AG10803 (cell line): Measurements from ENCODE around the gene ZC2HC1B.

Experiments
- DNase-seq: peaks from one replicate; pipeline ENCODE4 v3.0.0; 2010; ENCODE audit warnings: low read depth
- H3K4me3 ChIP-seq: 2 replicates; pipeline ENCODE4 v1.5.1; 2011; ENCODE audit warnings: mild to moderate bottlenecking, low read length, control low read depth
- CTCF ChIP-seq: conservative IDR thresholded peaks from 2 replicates; pipeline ENCODE4 v1.5.1; 2011; ENCODE audit warnings: mild to moderate bottlenecking, low read length, control low read depth, inconsistent platforms

ZC2HC1B gene

GRCh38 chr6:143971482-143972205 lies 107.4 kb downstream of the ZC2HC1B start:
- TF ChIP-seq CTCF, result no peak
- no peak overlapping the region for H3K4me3 ChIP-seq
- DNase-seq, result no peak

- H3K4me3 ChIP-seq, result no peak overlapping the region
- no peak for TF ChIP-seq CTCF
- no peak for DNase-seq
Measured at GRCh38 chr6:143973097-143973966, 109.1 kb downstream of the ZC2HC1B start.

- no peak for TF ChIP-seq CTCF
- DNase-seq, result no peak
- no peak overlapping the region for H3K4me3 ChIP-seq
Measured at GRCh38 chr6:143974089-143974488, 109.8 kb downstream of the ZC2HC1B start.

GRCh38 chr6:143976806-143977349 lies 112.6 kb downstream of the ZC2HC1B start:
- no peak for TF ChIP-seq CTCF
- no peak for DNase-seq
- no peak overlapping the region for H3K4me3 ChIP-seq

GRCh38 chr6:143980921-143981320 lies 116.6 kb downstream of the ZC2HC1B start:
- DNase-seq, result no peak
- H3K4me3 ChIP-seq, result no peak overlapping the region
- no peak for TF ChIP-seq CTCF

GRCh38 chr6:143982968-143983367 lies 118.7 kb downstream of the ZC2HC1B start:
- TF ChIP-seq CTCF, result no peak
- no peak overlapping the region for H3K4me3 ChIP-seq
- no peak for DNase-seq

GRCh38 chr6:143984666-143985065 lies 120.4 kb downstream of the ZC2HC1B start:
- DNase-seq, result no peak
- TF ChIP-seq CTCF, result no peak
- no peak overlapping the region for H3K4me3 ChIP-seq
